ENCODE measurements around the gene DDAH1. TPM values are rescaled to one million over a fixed set of nuclear protein-coding genes. Genes with fewer than 3 reads are reported as not detected.
A peak's percentile ranks its signal among the peaks of the same experiment; 100 is the strongest.

The DDAH1 gene
- total and polyA plus RNA-seq, 2 experiments from 2014 or later = 19.5 to 49.8 TPM

DNA sequence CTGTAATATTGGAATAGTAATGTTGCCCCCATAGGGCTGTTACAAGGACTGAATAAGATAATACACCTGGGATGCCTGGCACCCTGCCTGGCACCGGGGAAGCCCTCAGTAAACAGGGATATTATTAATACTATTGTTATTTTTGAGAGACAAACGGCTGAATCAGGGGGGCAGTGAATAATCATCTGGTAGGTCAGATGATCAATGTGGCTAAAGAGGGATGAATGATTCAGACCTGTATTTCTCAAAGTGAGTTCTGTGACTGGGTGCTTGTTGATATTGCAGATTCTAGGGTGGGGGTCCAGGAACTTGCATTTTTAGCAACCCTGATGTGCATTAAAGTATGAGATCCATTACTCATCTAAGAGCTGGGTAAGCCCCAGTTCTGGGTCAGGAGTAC is 142.3 kb downstream of the DDAH1 start:
- no peak for DNase-seq (ENCODE audit: low spot score)
- Histone ChIP-seq H4K20me1 (ENCODE audit: insufficient read depth, poor library complexity, severe bottlenecking) (no peaks in the 10 kb centered on the region), H3K4me2 (no peak overlapping the region), H3K36me3 (replicated peaks; ENCODE audit: insufficient read depth, low read depth) (no peaks in the 10 kb centered on the region), H3K79me2 (no peaks in the 10 kb centered on the region), H3K9me2 (replicated peaks; ENCODE audit: insufficient read depth) (no peaks in the 10 kb centered on the region), H3K4me1 (ENCODE audit: insufficient read depth) (peaks cover 15% of the 10 kb centered on the region), H2AFZ (no peak overlapping the region), H3K9me3 (ENCODE audit: low read depth) (no peaks in the 10 kb centered on the region), H3K27me3 (no peaks in the 10 kb centered on the region), H3K27ac (no peak overlapping the region), H3K4me3 (no peak overlapping the region)
- 88% methylated on average over 2 of the region's 2 CpGs for WGBS (ENCODE audit: low lambda C conversion rate, missing lambda C conversion rate)
- TF ChIP-seq EZH2 (IDR thresholded peaks at IDR 0.05; ENCODE audit: borderline replicate concordance) (no peak), CTCF (IDR thresholded peaks at IDR 0.05; ENCODE audit: poor library complexity) (no peak), EZH2phosphoT487 (IDR thresholded peaks at IDR 0.05; ENCODE audit: low read depth, severe bottlenecking, unreplicated experiment) (no peak)

DNA sequence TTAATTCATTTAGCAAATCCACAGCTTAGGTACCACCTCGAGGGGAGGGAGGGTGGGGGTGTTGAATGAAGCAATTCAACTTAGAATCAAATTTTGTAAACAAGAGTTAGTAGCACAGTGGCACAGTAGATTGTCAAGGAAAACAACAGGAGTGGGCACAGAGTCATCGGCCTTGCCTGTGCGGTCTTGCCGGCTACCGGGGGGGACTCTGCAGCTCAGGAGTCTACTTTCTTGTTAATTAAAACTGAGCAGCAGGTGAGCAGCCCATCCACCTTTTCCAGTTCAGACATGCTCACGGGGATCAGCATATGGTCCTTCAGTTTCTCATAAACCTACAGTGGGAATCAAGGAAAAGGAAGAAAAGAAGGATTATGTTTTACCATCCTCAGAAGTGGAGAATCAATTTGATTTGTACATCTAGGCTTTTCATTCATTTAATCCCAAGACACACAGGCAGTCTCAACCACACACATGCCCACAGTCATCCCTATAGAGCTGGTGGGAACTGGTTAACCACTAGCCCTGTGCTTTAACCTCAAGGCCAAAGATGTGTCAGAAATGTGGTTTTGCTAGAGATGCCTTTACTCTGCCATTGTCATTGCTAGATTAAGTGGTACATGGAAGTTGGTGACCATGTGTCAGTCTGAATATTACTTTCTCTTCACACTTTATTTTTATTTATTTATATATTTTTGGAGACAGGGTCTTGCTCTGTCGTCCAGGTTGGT is 143.6 kb downstream of the DDAH1 start:
- Histone ChIP-seq H3K27ac (no peak overlapping the region), H3K4me2 (no peak overlapping the region), H4K20me1 (ENCODE audit: insufficient read depth, poor library complexity, severe bottlenecking) (no peaks in the 10 kb centered on the region), H3K79me2 (no peaks in the 10 kb centered on the region), H3K36me3 (replicated peaks; ENCODE audit: insufficient read depth, low read depth) (no peaks in the 10 kb centered on the region), H3K4me1 (ENCODE audit: insufficient read depth) (peaks cover 13% of the 10 kb centered on the region), H3K9me2 (replicated peaks; ENCODE audit: insufficient read depth) (no peaks in the 10 kb centered on the region), H2AFZ (no peak overlapping the region), H3K4me3 (no peak overlapping the region), H3K9me3 (ENCODE audit: low read depth) (no peaks in the 10 kb centered on the region), H3K27me3 (no peaks in the 10 kb centered on the region)
- TF ChIP-seq EZH2phosphoT487 (IDR thresholded peaks at IDR 0.05; ENCODE audit: low read depth, severe bottlenecking, unreplicated experiment) (no peak), EZH2 (IDR thresholded peaks at IDR 0.05; ENCODE audit: borderline replicate concordance) (no peak)
- no peak for DNase-seq (ENCODE audit: low spot score)
- 96% methylated on average over 7 of the region's 7 CpGs for WGBS (ENCODE audit: low lambda C conversion rate, missing lambda C conversion rate)

- Histone ChIP-seq H3K4me3 (no peak overlapping the region), H3K9me2 (replicated peaks; ENCODE audit: insufficient read depth) (no peaks in the 10 kb centered on the region), H3K27me3 (no peaks in the 10 kb centered on the region), H3K4me2 (no peak overlapping the region), H3K4me1 (ENCODE audit: insufficient read depth) (peaks cover 5% of the 10 kb centered on the region), H3K27ac (peak overlapping the region; percentile 47), H3K79me2 (no peaks in the 10 kb centered on the region), H4K20me1 (ENCODE audit: insufficient read depth, poor library complexity, severe bottlenecking) (no peaks in the 10 kb centered on the region), H2AFZ (no peak overlapping the region), H3K9me3 (ENCODE audit: low read depth) (no peaks in the 10 kb centered on the region), H3K36me3 (replicated peaks; ENCODE audit: insufficient read depth, low read depth) (no peaks in the 10 kb centered on the region)
- WGBS (ENCODE audit: low lambda C conversion rate, missing lambda C conversion rate) = 94% methylated on average over 2 of the region's 2 CpGs
- TF ChIP-seq EZH2phosphoT487 (IDR thresholded peaks at IDR 0.05; ENCODE audit: low read depth, severe bottlenecking, unreplicated experiment) (no peak), CTCF (IDR thresholded peaks at IDR 0.05; ENCODE audit: poor library complexity) (no peak), EZH2 (IDR thresholded peaks at IDR 0.05; ENCODE audit: borderline replicate concordance) (no peak)
- DNase-seq (ENCODE audit: low spot score) = no peak
These were observed 144.4 kb downstream of the DDAH1 start for GRCh38 chr1:85320371-85321131.

- no peak for TF ChIP-seq EZH2 (IDR thresholded peaks at IDR 0.05; ENCODE audit: borderline replicate concordance)
- no peak for TF ChIP-seq EZH2phosphoT487 (IDR thresholded peaks at IDR 0.05; ENCODE audit: low read depth, severe bottlenecking, unreplicated experiment)
- no peak for TF ChIP-seq CTCF (IDR thresholded peaks at IDR 0.05; ENCODE audit: poor library complexity)
- Histone ChIP-seq H3K27ac (peak overlapping the region; percentile 18), H3K27me3 (no peaks in the 10 kb centered on the region), H3K9me2 (replicated peaks; ENCODE audit: insufficient read depth) (no peaks in the 10 kb centered on the region), H2AFZ (no peak overlapping the region), H3K4me3 (no peak overlapping the region), H3K36me3 (replicated peaks; ENCODE audit: insufficient read depth, low read depth) (no peaks in the 10 kb centered on the region), H3K4me1 (ENCODE audit: insufficient read depth) (peaks cover 4% of the 10 kb centered on the region), H4K20me1 (ENCODE audit: insufficient read depth, poor library complexity, severe bottlenecking) (no peaks in the 10 kb centered on the region), H3K4me2 (no peak overlapping the region), H3K9me3 (ENCODE audit: low read depth) (no peaks in the 10 kb centered on the region), H3K79me2 (no peaks in the 10 kb centered on the region)
- DNase-seq (ENCODE audit: low spot score) = no peak
- 90% methylated on average over 4 of the region's 4 CpGs for WGBS (ENCODE audit: low lambda C conversion rate, missing lambda C conversion rate)
These were observed 145.0 kb downstream of the DDAH1 start for GRCh38 chr1:85319931-85320330.
